ENCODE data around the gene INPPL1. TPM values are rescaled to one million over a fixed set of nuclear protein-coding genes. Genes with fewer than 3 reads are reported as not detected.
"Not testable (repeated sequence)": the region's sequence is repeated elsewhere in the genome, so short reads cannot be mapped to it uniquely, and the experiment has no call there.

Gene INPPL1
- total RNA-seq, 1 donor from 2014 or later = 93.1 TPM

GRCh38 chr11:72259490-72259889 is 34.9 kb downstream of the INPPL1 start:
- no peaks in the 10 kb centered on the region for H3K27me3 ChIP-seq (ENCODE audit: control insufficient read depth, insufficient read depth, low read length)
- TF ChIP-seq CTCF (IDR thresholded peaks at IDR 0.05; ENCODE audit: insufficient read depth, low read length, poor library complexity, severe bottlenecking) = no peak
- no peak overlapping the region for H3K4me3 ChIP-seq (ENCODE audit: low read depth, low read length)
- no peaks in the 10 kb centered on the region for H3K36me3 ChIP-seq (ENCODE audit: control insufficient read depth, insufficient read depth, low read length)
- DNase-seq (ENCODE audit: low read depth) = no peak

- Histone ChIP-seq H3K4me3 (ENCODE audit: low read depth, low read length) (no peak overlapping the region), H3K27me3 (ENCODE audit: control insufficient read depth, insufficient read depth, low read length) (no peaks in the 10 kb centered on the region), H3K36me3 (ENCODE audit: control insufficient read depth, insufficient read depth, low read length) (no peaks in the 10 kb centered on the region)
- no peak for TF ChIP-seq CTCF (IDR thresholded peaks at IDR 0.05; ENCODE audit: insufficient read depth, low read length, poor library complexity, severe bottlenecking)
- DNase-seq (ENCODE audit: low read depth) = no peak
Observed at GRCh38 chr11:72260574-72260973, 36.0 kb downstream of the INPPL1 start.

DNA sequence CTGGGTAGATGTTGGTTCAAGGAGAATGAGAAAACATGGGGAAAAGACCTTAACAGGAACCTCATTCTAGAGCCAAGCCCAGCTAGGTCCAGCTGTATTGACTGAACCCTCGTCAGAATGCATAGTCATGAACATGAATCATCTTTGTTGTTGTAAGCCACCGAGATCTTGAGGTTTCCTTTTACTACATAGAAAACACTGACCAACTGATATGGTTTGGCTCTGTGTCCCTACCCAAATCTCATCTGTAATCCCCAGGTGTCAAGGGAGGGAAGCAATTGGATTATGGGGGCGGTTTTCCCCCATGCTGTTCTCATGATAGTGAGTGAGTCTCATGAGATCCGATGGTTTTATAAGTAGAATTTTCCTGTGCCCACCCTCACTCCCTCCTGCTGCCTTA is 38.8 kb downstream of the INPPL1 start:
- TF ChIP-seq CTCF (IDR thresholded peaks at IDR 0.05; ENCODE audit: insufficient read depth, low read length, poor library complexity, severe bottlenecking) = no peak
- Histone ChIP-seq H3K36me3 (ENCODE audit: control insufficient read depth, insufficient read depth, low read length) (no peaks in the 10 kb centered on the region), H3K27me3 (ENCODE audit: control insufficient read depth, insufficient read depth, low read length) (no peaks in the 10 kb centered on the region), H3K4me3 (ENCODE audit: low read depth, low read length) (no peak overlapping the region)
- peak; percentile 23 for DNase-seq (ENCODE audit: low read depth)

DNA sequence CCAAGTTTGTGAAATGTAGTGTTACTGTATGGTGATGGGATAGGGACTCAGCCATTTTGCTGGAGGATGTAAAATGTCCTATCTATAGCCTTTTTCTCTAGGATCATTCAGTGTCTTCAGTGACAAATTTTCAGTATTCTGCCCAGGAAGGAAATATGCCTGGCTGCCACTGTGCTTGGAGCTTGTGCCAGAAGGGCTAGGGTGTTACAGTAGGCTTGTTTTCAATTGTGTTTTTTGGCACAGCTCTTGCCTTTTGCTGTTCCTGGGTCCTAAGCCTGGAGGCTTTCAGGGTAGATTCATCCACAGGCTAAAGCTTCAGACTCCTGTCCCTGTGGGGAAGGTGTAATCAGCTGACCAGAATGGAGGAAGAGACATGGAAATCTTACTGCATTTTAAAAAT is 41.4 kb downstream of the INPPL1 start:
- Histone ChIP-seq H3K36me3 (ENCODE audit: control insufficient read depth, insufficient read depth, low read length) (no peaks in the 10 kb centered on the region), H3K27me3 (ENCODE audit: control insufficient read depth, insufficient read depth, low read length) (no peaks in the 10 kb centered on the region), H3K4me3 (ENCODE audit: low read depth, low read length) (no peak overlapping the region)
- no peak for DNase-seq (ENCODE audit: low read depth)
- no peak for TF ChIP-seq CTCF (IDR thresholded peaks at IDR 0.05; ENCODE audit: insufficient read depth, low read length, poor library complexity, severe bottlenecking)

- not testable (repeated sequence) for DNase-seq (ENCODE audit: low read depth); H3K4me3 ChIP-seq (ENCODE audit: low read depth, low read length); H3K36me3 ChIP-seq (ENCODE audit: control insufficient read depth, insufficient read depth, low read length); H3K27me3 ChIP-seq (ENCODE audit: control insufficient read depth, insufficient read depth, low read length)
Observed at GRCh38 chr11:72266960-72267359, 42.4 kb downstream of the INPPL1 start.

GRCh38 chr11:72267956-72268617 is 43.5 kb downstream of the INPPL1 start:
- no peak for DNase-seq (ENCODE audit: low read depth)
- H3K36me3 ChIP-seq (ENCODE audit: control insufficient read depth, insufficient read depth, low read length) = no peaks in the 10 kb centered on the region
- no peak overlapping the region for H3K4me3 ChIP-seq (ENCODE audit: low read depth, low read length)
- TF ChIP-seq CTCF (IDR thresholded peaks at IDR 0.05; ENCODE audit: insufficient read depth, low read length, poor library complexity, severe bottlenecking) = no peak
- no peaks in the 10 kb centered on the region for H3K27me3 ChIP-seq (ENCODE audit: control insufficient read depth, insufficient read depth, low read length)

Data from kidney epithelial cell (primary cell).